ENCODE results near the gene MAP3K5.
A peak's percentile ranks its signal among the peaks of the same experiment; 100 is the strongest.

MAP3K5 gene

GRCh38 chr6:136672144-136672543 is 120.1 kb downstream of the MAP3K5 start:
- DNase-seq: no peak

GRCh38 chr6:136669299-136669699 is 123.0 kb downstream of the MAP3K5 start:
- no peak for DNase-seq

- DNase-seq: no peak
Observed at GRCh38 chr6:136668571-136668970, 123.7 kb downstream of the MAP3K5 start.

- DNase-seq: no peak
Observed at GRCh38 chr6:136666041-136666440, 126.2 kb downstream of the MAP3K5 start.

- DNase-seq: no peak
Observed at GRCh38 chr6:136662347-136663237, 129.7 kb downstream of the MAP3K5 start.

- DNase-seq: no peak
Observed at GRCh38 chr6:136660727-136661126, 131.6 kb downstream of the MAP3K5 start.

GRCh38 chr6:136659991-136660499 is 132.2 kb downstream of the MAP3K5 start:
- DNase-seq: no peak

GRCh38 chr6:136658711-136659110 is 133.6 kb downstream of the MAP3K5 start:
- DNase-seq: no peak

- DNase-seq: no peak
Observed at GRCh38 chr6:136657666-136658065, 134.6 kb downstream of the MAP3K5 start.

- DNase-seq: no peak
Observed at GRCh38 chr6:136656121-136656520, 136.2 kb downstream of the MAP3K5 start.

GRCh38 chr6:136655239-136656014 is 136.8 kb downstream of the MAP3K5 start:
- no peak for DNase-seq

GRCh38 chr6:136654086-136654485 is 138.2 kb downstream of the MAP3K5 start:
- no peak for DNase-seq

GRCh38 chr6:136652656-136653055 is 139.6 kb downstream of the MAP3K5 start:
- DNase-seq: no peak

- no peak for DNase-seq
Observed at GRCh38 chr6:136651982-136652381, 140.3 kb downstream of the MAP3K5 start.

GRCh38 chr6:136647363-136647852 is 144.9 kb downstream of the MAP3K5 start:
- peak; percentile 20 for DNase-seq

GRCh38 chr6:136646377-136646776 is 145.9 kb downstream of the MAP3K5 start:
- no peak for DNase-seq

GRCh38 chr6:136644597-136644952 is 147.7 kb downstream of the MAP3K5 start:
- DNase-seq: no peak

GRCh38 chr6:136643850-136644596 is 148.3 kb downstream of the MAP3K5 start:
- DNase-seq: peak; percentile 81

GRCh38 chr6:136641873-136642465 is 150.3 kb downstream of the MAP3K5 start:
- no peak for DNase-seq

GRCh38 chr6:136641166-136641565 is 151.1 kb downstream of the MAP3K5 start:
- DNase-seq: no peak

- no peak for DNase-seq
Observed at GRCh38 chr6:136640132-136640915, 152.0 kb downstream of the MAP3K5 start.

- DNase-seq: no peak
Observed at GRCh38 chr6:136639702-136640101, 152.6 kb downstream of the MAP3K5 start.

All from activated CD8-positive, alpha-beta memory T cell treated with anti-CD3 and anti-CD28 coated beads, Interleukin-2, amount 50 U/mL, for 4 hours (primary cell).